Endothelial cell of umbilical vein (primary cell): ENCODE results near the gene UBTD2. TPM values are rescaled to one million over a fixed set of nuclear protein-coding genes. Genes with fewer than 3 reads are reported as not detected.

Source experiments
- BruUV-seq: library from RNA; stranded (reverse); fragments of 400-500 nt; replicated peaks from 2 replicates; lab custom pipeline; 2021; lab: Mats Ljungman, UMichigan
- CTCF ChIA-PET: fragments of 300-600, 350-600 bp; sonication (Branson Sonifier 250); formaldehyde crosslinking; loops from one replicate; lab custom pipeline; 2021; ENCODE audit warnings: antibody characterized with exemption, inconsistent platforms; lab: Charles Lee
- POLR2A ChIA-PET: fragments of 300-600, 350-600 bp; sonication (Branson Sonifier 250); formaldehyde crosslinking; loops from one replicate; lab custom pipeline; 2021; ENCODE audit warnings: antibody characterized with exemption, inconsistent platforms; lab: Charles Lee
- DNase-seq: peaks from one replicate; pipeline ENCODE4 v3.0.0-alpha.2; 2011; ENCODE audit warnings: low read depth, low spot score
- FAIRE-seq: peaks from 2 replicates; lab custom pipeline; 2011; peaks lifted over from hg19 to GRCh38; lab: Jason Lieb, UNC
- H2AFZ ChIP-seq: 2 replicates; pipeline ENCODE4 v1.6.0; 2012; ENCODE audit warnings: low read depth, low read length, control low read depth, inconsistent platforms
- H3K27ac ChIP-seq: 2 replicates; pipeline ENCODE4 v1.5.1; 2011; ENCODE audit warnings: low read depth, mild to moderate bottlenecking, control low read depth, low read length, moderate library complexity; ENCODE audit not compliant: insufficient read depth
- H3K27me3 ChIP-seq, 2 experiments: 2 replicates each; pipeline versions ENCODE4 v1.6.0 to v1.6.1; 2011; ENCODE audit warnings: low read length in 2 of 2, mixed read lengths in 1 of 2; ENCODE audit not compliant: control insufficient read depth in 2 of 2, insufficient read depth in 2 of 2
- H3K36me3 ChIP-seq, 2 experiments: 2 replicates in 1 of 2; 3 replicates in 1 of 2; pipeline ENCODE4 v1.5.1; 2011; ENCODE audit warnings: low read length in 2 of 2, mild to moderate bottlenecking in 1 of 2, moderate library complexity in 1 of 2; ENCODE audit not compliant: control insufficient read depth in 2 of 2, insufficient read depth in 2 of 2; ENCODE audit errors: extremely low read depth in 1 of 2
- H3K4me1 ChIP-seq: 3 replicates; pipeline ENCODE4 v1.5.1; 2011; ENCODE audit warnings: mild to moderate bottlenecking, low read length; ENCODE audit not compliant: control insufficient read depth, insufficient read depth; ENCODE audit errors: extremely low read depth
- H3K4me2 ChIP-seq: 2 replicates; pipeline ENCODE4 v1.6.1; 2011; ENCODE audit warnings: low read length, control low read depth, mixed read lengths; ENCODE audit not compliant: insufficient read depth
- H3K4me3 ChIP-seq, 3 experiments: fragments of 200-600 bp in 1 of 3; sonication (generic), shearing (Covaris generic) in 1 of 3; replicated peaks in 1 of 3; 2 replicates each; pipeline ENCODE4 v1.5.1; 2011 to 2016; ENCODE audit warnings: control low read depth in 3 of 3, low read length in 3 of 3, mild to moderate bottlenecking in 2 of 3, inconsistent platforms in 1 of 3, low read depth in 1 of 3, moderate library complexity in 1 of 3; ENCODE audit not compliant: insufficient read depth in 1 of 3
- H3K79me2 ChIP-seq: 2 replicates; pipeline ENCODE4 v1.6.0; 2012; ENCODE audit warnings: low read length, inconsistent platforms; ENCODE audit not compliant: control insufficient read depth, insufficient read depth
- H3K9ac ChIP-seq: replicated peaks from 2 replicates; pipeline ENCODE3; 2011; ENCODE audit warnings: low read length, control low read depth; ENCODE audit not compliant: insufficient read depth; ENCODE audit errors: extremely low read depth
- H3K9me1 ChIP-seq: replicated peaks from 3 replicates; pipeline ENCODE4 v1.6.0; 2011; ENCODE audit warnings: mild to moderate bottlenecking, low read length; ENCODE audit not compliant: control insufficient read depth, insufficient read depth; ENCODE audit errors: extremely low read depth
- H3K9me3 ChIP-seq: replicated peaks from 2 replicates; pipeline ENCODE4 v1.5.1; 2012; ENCODE audit warnings: low read length, inconsistent platforms; ENCODE audit not compliant: control insufficient read depth, insufficient read depth
- H4K20me1 ChIP-seq: replicated peaks from 2 replicates; pipeline ENCODE3; 2011; ENCODE audit warnings: mild to moderate bottlenecking, low read length; ENCODE audit not compliant: control insufficient read depth, insufficient read depth; ENCODE audit errors: extremely low read depth
- EZH2 ChIP-seq: IDR thresholded peaks from 2 replicates; pipeline ENCODE4 v1.6.1; 2012; ENCODE audit warnings: borderline replicate concordance, low read depth, mild to moderate bottlenecking, moderate library complexity, low read length, inconsistent platforms; ENCODE audit not compliant: severe bottlenecking
- FOS ChIP-seq: IDR thresholded peaks from 2 replicates; pipeline ENCODE4 v1.6.1; 2011; ENCODE audit warnings: mild to moderate bottlenecking, low read length, moderate library complexity, borderline replicate concordance; ENCODE audit not compliant: insufficient read depth
- GATA2 ChIP-seq: IDR thresholded peaks from 2 replicates; pipeline ENCODE4 v1.7.0; 2011; ENCODE audit warnings: low read depth, mild to moderate bottlenecking, moderate library complexity, mixed read lengths, low read length; ENCODE audit not compliant: insufficient read length, insufficient read depth
- JUN ChIP-seq: IDR thresholded peaks from 2 replicates; pipeline ENCODE4 v1.6.1; 2011; ENCODE audit warnings: borderline replicate concordance, low read depth; ENCODE audit not compliant: insufficient read length, insufficient read depth
- MYC ChIP-seq: IDR thresholded peaks from one replicate; pipeline ENCODE4 v1.6.1; 2011; ENCODE audit warnings: mild to moderate bottlenecking, low read depth, low read length
- POLR2A ChIP-seq: IDR thresholded peaks from 2 replicates; pipeline ENCODE4 v1.6.1; 2012; ENCODE audit warnings: low read depth, mild to moderate bottlenecking, control low read depth, low read length
- POLR2AphosphoS5 ChIP-seq: IDR thresholded peaks from 2 replicates; pipeline ENCODE4 v1.6.1; 2012; ENCODE audit warnings: low read depth, mild to moderate bottlenecking, control low read depth, low read length, moderate library complexity; ENCODE audit not compliant: insufficient read depth
- dilution Hi-C: fragments of 300-500 bp; cut with MboI; formaldehyde crosslinking; loops from one replicate; pipeline ENCODE4 v1.15.0; 2019; ENCODE audit warnings: low sequenced_read_pairs; ENCODE audit not compliant: extremely low pct_ligation_motif_present
- intact Hi-C: fragments of 100-400 bp; cut with micrococcal nuclease; formaldehyde crosslinking; loops from one replicate; pipeline ENCODE4 v1.10.0; 2022
- polyA plus RNA-seq, 4 experiments: library from polyadenylated mRNA; depleted of rRNA in 3 of 4; stranded (reverse) in 3 of 4; unstranded in 1 of 4; fragments of >200 nt; gene quantifications; 2 replicates each; pipeline versions ENCODE4 v1.2.1 to v1.2.3, GENCODE V29; 2011 to 2012; ENCODE audit warnings: missing spikeins in 1 of 4
- total RNA-seq: library from RNA; stranded (reverse); gene quantifications from 2 replicates; pipeline ENCODE4 v1.2.3, GENCODE V29; 2021
- TF ChIP-seq, protein P1 (sequence below), 2 donors: IDR thresholded peaks; 1 replicate in 1 of 2; 2 replicates in 1 of 2; pipeline ENCODE4 v1.5.1; 2011; ENCODE audit warnings: low read length in 2 of 2, mild to moderate bottlenecking in 2 of 2, moderate library complexity in 2 of 2, control low read depth in 1 of 2, inconsistent platforms in 1 of 2, low read depth in 1 of 2; ENCODE audit not compliant: insufficient read depth in 1 of 2; ENCODE audit errors: extremely low read depth in 1 of 2
- TF ChIP-seq, protein P2 (sequence below): IDR thresholded peaks from 2 replicates; pipeline ENCODE4 v1.6.1; 2011; ENCODE audit not compliant: insufficient read depth, insufficient read length

Gene UBTD2
- total and polyA plus RNA-seq, 2 donors (not counting 3 experiments of a cell fraction or from before 2014, with no cell fraction given): 10.1 to 22.6 TPM

DNA sequence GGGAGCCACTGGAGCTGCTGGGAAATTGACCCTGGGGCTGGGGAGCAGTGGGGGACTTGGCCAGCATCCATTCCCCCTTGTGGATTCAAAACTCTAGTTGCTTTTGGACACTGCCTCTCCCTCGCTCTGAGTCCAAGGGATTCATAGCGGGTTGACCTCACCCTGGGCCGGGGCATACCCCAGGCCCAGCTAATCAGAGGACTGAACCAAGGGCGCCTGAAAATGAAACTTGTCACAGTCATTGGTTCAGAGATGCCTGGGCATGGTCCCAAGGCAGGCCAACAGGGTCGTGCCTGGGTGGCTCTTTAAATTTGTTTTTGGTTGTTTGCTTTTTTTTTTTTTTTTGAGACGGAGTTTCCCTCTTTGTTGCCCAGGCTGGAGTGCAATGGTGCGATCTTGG is 118.1 kb downstream of the UBTD2 start:
- POLR2A ChIA-PET: no interaction called here
- CTCF ChIA-PET: no interaction called here
- Histone ChIP-seq H3K79me2 (no peaks in the 10 kb centered on the region), H3K4me1 (no peaks in the 10 kb centered on the region), H2AFZ (no peak overlapping the region), H3K4me2 (no peak overlapping the region), H3K36me3 (no peaks in the 10 kb centered on the region), H3K27ac (no peak overlapping the region), H3K27me3 (no peaks in the 10 kb centered on the region), H3K9me3 (no peaks in the 10 kb centered on the region), H3K9ac (no peak overlapping the region), H3K9me1 (no peaks in the 10 kb centered on the region), H4K20me1 (no peaks in the 10 kb centered on the region), H3K4me3 (no peak overlapping the region)
- TF ChIP-seq EZH2: no peak
- TF ChIP-seq POLR2AphosphoS5: no peak
- TF ChIP-seq JUN: no peak
- TF ChIP-seq, protein P1, sequence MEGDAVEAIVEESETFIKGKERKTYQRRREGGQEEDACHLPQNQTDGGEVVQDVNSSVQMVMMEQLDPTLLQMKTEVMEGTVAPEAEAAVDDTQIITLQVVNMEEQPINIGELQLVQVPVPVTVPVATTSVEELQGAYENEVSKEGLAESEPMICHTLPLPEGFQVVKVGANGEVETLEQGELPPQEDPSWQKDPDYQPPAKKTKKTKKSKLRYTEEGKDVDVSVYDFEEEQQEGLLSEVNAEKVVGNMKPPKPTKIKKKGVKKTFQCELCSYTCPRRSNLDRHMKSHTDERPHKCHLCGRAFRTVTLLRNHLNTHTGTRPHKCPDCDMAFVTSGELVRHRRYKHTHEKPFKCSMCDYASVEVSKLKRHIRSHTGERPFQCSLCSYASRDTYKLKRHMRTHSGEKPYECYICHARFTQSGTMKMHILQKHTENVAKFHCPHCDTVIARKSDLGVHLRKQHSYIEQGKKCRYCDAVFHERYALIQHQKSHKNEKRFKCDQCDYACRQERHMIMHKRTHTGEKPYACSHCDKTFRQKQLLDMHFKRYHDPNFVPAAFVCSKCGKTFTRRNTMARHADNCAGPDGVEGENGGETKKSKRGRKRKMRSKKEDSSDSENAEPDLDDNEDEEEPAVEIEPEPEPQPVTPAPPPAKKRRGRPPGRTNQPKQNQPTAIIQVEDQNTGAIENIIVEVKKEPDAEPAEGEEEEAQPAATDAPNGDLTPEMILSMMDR (IDR thresholded peaks at IDR 0.05; ENCODE audit: extremely low read depth in 1 of 2, insufficient read depth in 1 of 2, low read depth in 1 of 2, low read length in 2 of 2): no peak
- no peak for TF ChIP-seq POLR2A
- no peak for TF ChIP-seq MYC
- no peak for TF ChIP-seq GATA2
- TF ChIP-seq FOS: no peak
- TF ChIP-seq, protein P2, sequence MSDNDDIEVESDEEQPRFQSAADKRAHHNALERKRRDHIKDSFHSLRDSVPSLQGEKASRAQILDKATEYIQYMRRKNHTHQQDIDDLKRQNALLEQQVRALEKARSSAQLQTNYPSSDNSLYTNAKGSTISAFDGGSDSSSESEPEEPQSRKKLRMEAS: no peak
- intact Hi-C loops: no loop called here
- dilution Hi-C loops: no loop called here
- no TSS peak for BruUV-seq
- FAIRE-seq (no peak), DNase-seq (no peak)
